ENCODE results near the gene ATXN7L2.

Gene ATXN7L2

GRCh38 chr1:109477821-109478220 is 5.9 kb upstream of the ATXN7L2 start:
- DNase-seq = no peak

- DNase-seq = no peak
Observed at GRCh38 chr1:109478806-109479205, 4.9 kb upstream of the ATXN7L2 start.

- no peak for DNase-seq
Observed at GRCh38 chr1:109479311-109479710, 4.4 kb upstream of the ATXN7L2 start.

DNA sequence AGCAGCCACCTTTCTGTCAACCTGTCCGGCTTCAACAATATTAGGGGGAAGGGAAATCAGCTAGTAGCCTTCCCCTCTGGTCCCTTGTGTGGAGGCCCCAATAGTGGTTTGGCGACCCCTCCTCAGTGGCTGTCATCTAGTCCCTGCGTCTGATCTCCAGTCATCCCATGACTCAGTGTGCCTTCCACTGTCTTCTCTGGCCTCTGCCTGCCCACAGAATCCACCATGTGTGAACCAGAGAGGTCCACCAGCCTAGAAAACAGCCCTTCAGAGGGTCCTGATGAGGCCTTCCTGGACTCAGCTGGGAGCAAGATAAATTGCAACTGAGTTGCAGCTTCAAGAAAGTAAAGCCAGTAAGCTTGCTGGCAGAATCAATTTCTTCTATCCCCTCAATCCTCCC is 3.8 kb upstream of the ATXN7L2 start:
- no peak for DNase-seq

DNA sequence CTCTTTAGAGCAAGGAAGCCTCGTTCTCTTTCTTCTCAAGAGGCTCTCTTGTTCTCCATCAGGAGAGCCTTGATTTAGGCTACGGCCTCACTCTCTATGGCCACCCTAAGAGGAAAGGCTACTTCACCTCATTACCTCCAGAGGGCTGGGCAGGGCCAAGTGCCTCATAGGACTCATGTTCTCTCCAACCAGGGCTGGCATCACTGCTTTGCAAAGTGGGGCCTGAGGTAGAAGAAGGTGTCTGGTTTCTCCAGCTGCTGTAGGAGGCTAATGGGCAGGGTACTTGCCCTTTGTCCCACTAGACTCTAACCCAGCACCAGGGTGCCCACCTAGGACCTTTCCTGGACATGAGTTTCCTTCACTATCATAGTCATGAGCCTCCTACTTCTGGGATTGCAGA is 2.1 kb upstream of the ATXN7L2 start:
- DNase-seq = no peak

GRCh38 chr1:109482242-109482641 is 1.5 kb upstream of the ATXN7L2 start:
- no peak for DNase-seq

GRCh38 chr1:109482791-109483671 is 674 bp upstream of the ATXN7L2 start:
- no peak for DNase-seq

- no peak for DNase-seq
Observed at GRCh38 chr1:109484519-109484975, 842 bp downstream of the ATXN7L2 start.

- DNase-seq = no peak
Observed at GRCh38 chr1:109485001-109485400, 1.3 kb downstream of the ATXN7L2 start.

GRCh38 chr1:109487261-109487660 is 3.6 kb downstream of the ATXN7L2 start:
- DNase-seq = no peak

DNA sequence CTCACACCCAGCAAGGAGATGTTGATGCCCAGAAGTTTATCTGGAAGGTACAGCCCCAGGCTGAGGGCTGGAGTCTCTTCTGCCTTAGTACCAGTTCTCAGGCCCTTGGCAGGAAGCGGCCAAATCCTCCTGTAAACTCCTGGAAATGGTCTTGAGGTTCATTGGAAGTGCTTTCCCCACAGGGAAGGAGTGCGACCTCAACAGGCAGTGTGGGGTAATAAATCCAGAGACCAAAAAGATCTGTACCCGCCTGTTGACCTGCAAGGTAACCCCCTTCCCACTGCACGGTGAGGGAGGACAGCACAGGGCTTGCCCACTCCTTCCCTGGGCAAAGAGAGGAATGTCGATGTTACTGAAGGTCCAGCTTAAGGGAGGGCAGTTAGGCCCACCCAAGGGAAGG is 4.5 kb downstream of the ATXN7L2 start:
- DNase-seq = no peak

DNA sequence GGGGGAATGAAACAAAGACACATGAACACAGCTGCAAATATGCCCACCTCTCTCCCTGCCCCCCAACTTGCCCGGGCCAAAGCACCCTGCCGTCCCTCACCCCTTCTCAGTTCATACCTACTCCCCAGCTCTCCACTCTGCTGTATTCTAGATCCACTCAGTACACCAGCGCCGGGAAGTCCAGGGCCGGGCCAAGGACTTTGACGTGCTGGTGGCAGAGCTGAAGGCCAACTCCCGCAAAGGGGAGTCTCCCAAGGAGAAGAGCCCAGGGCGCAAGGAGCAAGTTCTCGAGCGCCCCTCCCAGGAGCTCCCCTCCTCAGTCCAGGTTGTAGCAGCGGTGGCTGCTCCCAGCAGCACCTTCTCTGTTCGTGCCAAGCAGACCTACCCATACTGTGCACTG is 5.0 kb downstream of the ATXN7L2 start:
- no peak for DNase-seq

DNA sequence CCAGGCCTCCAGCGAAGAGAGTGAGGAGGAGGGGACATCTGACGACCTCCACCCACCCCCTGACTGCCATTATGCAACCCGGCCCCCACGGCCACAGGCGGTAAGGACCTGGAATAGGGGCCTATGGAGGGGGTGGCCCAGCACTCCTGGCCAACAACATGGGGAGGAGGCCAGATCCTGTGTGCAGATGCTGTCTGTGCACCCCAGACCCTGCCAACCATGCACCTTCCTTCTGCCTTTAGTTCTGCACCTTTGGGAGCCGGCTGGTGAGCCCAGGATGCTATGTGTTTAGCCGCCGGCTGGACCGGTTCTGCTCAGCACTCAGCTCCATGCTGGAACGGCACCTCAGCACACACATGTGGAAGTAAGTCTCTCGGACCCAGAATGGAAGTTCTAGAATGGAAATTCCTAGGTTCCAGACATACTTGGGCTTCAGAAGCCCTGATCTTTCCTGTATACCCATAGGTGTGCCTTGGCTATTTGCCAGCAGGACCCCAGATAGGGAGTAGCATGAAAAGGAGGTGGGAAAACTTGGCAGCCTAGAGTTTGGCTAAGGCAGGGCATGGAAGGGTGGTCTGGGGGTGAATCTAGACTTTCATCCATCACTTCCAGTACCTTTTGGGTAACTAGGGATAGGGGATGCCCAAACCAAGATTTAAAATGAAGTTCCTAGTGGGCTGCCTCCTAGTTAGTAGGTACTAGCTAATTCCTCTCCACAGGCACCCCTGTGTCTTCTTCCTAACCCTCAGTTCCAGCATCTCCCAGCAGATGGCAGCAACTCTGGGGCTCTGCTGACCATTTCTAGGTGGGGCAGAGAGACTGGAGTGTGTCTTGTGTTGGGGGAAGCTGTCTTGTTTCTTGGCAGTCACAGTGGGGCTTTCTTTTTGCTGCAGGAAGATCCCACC is 6.6 kb downstream of the ATXN7L2 start:
- no peak for DNase-seq

DNA sequence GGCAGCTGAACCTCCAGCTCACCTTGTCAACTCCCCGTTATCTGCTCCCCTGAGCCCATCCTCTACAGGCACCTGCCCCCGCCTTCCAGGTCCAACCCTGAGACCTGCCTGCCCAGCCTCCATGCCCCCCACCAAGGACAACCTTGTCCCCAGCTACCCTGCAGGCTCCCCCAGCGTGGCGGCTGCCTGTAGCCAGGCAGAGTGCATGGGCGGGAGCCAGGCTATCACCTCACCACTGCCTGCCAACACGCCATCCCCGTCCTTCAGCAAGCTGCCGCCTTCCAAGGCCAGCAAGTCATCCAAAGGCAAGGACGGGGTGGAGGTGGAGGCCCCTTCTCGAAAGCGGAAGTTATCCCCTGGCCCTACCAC is 7.2 kb downstream of the ATXN7L2 start:
- no peak for DNase-seq

GRCh38 chr1:109491372-109491771 is 7.7 kb downstream of the ATXN7L2 start:
- DNase-seq = no peak

DNA sequence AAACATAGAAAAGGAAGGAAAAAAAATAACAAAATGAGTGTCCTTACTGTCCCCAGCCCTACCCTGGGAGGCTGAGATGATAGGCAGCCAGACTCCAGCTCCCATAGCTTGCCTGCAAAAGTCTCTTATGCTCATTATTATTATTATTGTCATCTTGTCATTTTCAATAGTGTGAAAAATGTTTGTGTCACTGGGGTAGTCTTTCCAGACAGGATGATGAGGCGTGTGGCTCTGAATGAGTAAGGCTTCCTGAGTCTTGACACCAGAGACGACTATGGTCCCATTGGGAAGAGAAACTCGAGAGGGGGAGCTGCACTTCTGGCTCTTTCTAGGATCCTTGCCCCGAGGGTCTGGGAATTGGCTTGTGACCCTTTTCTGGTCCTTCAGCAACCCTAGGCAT is 9.1 kb downstream of the ATXN7L2 start:
- DNase-seq = no peak

DNA sequence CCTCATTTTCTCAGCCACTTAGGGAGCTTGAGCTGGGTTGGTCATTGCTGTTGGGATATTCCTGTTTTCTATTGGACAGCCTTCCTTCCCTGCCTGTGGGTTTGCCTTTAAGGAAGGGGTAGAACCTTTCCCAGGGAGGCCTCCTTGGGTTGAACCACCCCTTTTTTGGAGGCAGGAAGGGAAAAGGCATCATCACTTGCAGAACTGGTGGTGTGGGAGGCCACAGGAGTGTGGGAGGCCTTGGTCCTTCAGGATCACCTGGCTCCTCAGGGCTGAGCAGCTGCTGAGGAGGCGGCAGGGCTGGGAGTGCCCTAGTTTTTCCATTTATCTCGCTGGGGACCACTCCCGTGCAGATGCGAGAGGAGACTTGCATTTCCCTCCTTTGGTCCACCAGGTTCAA is 9.5 kb downstream of the ATXN7L2 start:
- DNase-seq = no peak

DNA sequence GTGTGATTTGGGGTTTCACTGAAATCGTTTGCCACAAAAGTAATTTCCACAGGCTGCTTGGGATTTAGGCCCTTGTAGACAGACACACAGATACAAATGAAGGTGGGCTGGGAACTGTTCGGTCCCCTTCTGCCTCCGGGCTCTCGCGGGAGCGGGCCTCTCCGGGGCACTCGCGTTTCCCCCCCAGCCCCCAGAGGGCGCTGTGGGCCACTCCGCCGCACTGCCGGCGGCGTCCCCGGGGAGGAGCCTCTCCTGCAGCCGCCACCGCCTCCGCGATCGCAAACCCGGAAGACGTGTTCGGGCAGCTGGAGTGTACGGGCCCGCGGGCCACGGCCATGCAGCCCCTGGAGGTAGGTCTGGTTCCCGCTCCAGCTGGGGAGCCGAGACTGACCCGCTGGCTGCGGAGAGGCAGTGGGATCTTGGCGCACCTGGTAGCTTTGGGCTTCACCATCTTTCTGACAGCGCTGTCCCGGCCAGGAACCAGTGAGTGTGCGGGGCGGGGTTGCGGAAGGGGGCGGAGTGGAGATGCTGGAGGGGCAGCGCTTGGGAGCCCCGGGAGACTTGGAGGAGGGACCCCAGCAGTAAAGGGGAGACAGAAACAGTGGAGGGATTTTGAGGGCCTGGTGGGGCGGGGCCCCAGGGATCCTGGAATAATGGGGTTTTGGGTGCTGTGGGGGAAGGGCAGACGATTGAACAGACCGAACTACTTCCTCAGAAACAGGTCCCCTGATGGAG is 10.3 kb downstream of the ATXN7L2 start, which contains the start of gene CYB561D1:
Gene CYB561D1, plus strand, starts transcription at position 290 of the 735 bp plus-strand sequence. Its CDS starts 46 bp downstream, at position 336.
- DNase-seq = no peak

DNA sequence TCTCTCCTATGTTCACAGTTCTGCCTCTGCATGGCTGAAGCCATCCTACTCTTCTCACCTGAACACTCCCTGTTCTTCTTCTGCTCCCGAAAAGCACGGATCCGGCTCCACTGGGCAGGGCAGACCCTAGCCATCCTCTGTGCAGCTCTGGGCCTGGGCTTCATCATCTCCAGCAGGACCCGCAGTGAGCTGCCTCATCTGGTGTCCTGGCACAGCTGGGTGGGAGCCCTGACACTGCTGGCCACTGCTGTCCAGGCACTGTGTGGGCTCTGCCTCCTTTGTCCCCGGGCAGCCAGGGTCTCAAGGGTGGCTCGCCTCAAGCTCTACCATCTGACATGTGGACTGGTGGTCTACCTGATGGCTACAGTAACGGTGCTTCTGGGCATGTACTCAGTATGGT is 12.0 kb downstream of the ATXN7L2 start:
- no peak for DNase-seq

GRCh38 chr1:109497449-109498160 is 13.9 kb downstream of the ATXN7L2 start:
- no peak for DNase-seq

- no peak for DNase-seq
Observed at GRCh38 chr1:109498161-109498801, 14.6 kb downstream of the ATXN7L2 start.

- no peak for DNase-seq
Observed at GRCh38 chr1:109499081-109499480, 15.4 kb downstream of the ATXN7L2 start.
